ENCODE results near the gene PPP4R3A. TPM values are rescaled to one million over a fixed set of nuclear protein-coding genes. Genes with fewer than 3 reads are reported as not detected.

The PPP4R3A gene
- total and polyA plus RNA-seq, 12 donors: 28.1 to 69.2 (median 52.6) TPM

GRCh38 chr14:91473046-91473445 lies 37.1 kb downstream of the PPP4R3A start:
- TF ChIP-seq POLR2A (IDR thresholded peaks at IDR 0.05) (no peak), CTCF (IDR thresholded peaks at IDR 0.05) (no peak)
- H3K4me1 ChIP-seq (replicated peaks in 1 of 2): no peaks in the 10 kb centered on the region
- no peak overlapping the region for H3K27ac ChIP-seq
- intact Hi-C loops (cut with DNase I): no loop called here
- DNase-seq: no peak
- H3K27me3 ChIP-seq: no peaks in the 10 kb centered on the region
- peaks cover 0 to 82% of the 10 kb centered on the region in 2 donors for H3K36me3 ChIP-seq (replicated peaks in 1 of 2)
- no peaks in the 10 kb centered on the region for H3K9me3 ChIP-seq (replicated peaks in 1 of 3)
- no peak overlapping the region for H3K4me3 ChIP-seq
- 86 to 97% (median 94%) methylated on average over 2 of the region's 2 CpGs for WGBS, 4 donors

GRCh38 chr14:91470216-91470615 lies 39.9 kb downstream of the PPP4R3A start:
- Histone ChIP-seq H3K4me1 (replicated peaks in 1 of 2) (no peaks in the 10 kb centered on the region), H3K9me3 (replicated peaks in 1 of 3) (no peaks in the 10 kb centered on the region), H3K27me3 (no peaks in the 10 kb centered on the region), H3K4me3 (no peak overlapping the region), H3K36me3 (replicated peaks in 1 of 2) (peaks cover 0 to 75% of the 10 kb centered on the region in 2 donors), H3K27ac (no peak overlapping the region)
- no peak for DNase-seq
- intact Hi-C loops (cut with DNase I): no loop called here
- TF ChIP-seq POLR2A (IDR thresholded peaks at IDR 0.05) (no peak), CTCF (IDR thresholded peaks at IDR 0.05) (no peak)
- WGBS, 4 donors: 81 to 86% (median 84%) methylated on average over 2 of the region's 2 CpGs

- Histone ChIP-seq H3K27me3 (no peaks in the 10 kb centered on the region), H3K36me3 (replicated peaks in 1 of 2) (peaks cover 1 to 73% of the 10 kb centered on the region in 2 donors), H3K27ac (no peak overlapping the region), H3K4me1 (replicated peaks in 1 of 2) (no peaks in the 10 kb centered on the region), H3K9me3 (replicated peaks in 1 of 3) (no peaks in the 10 kb centered on the region), H3K4me3 (no peak overlapping the region)
- intact Hi-C loops (cut with DNase I): no loop called here
- TF ChIP-seq POLR2A (IDR thresholded peaks at IDR 0.05) (no peak), CTCF (IDR thresholded peaks at IDR 0.05) (no peak)
- DNase-seq: no peak
- WGBS, 4 donors: 56 to 67% (median 60%) methylated on average over 4 of the region's 4 CpGs
These were observed 43.9 kb downstream of the PPP4R3A start for GRCh38 chr14:91466192-91466591.

GRCh38 chr14:91464615-91465205 lies 45.4 kb downstream of the PPP4R3A start:
- H3K27ac ChIP-seq: no peak overlapping the region
- no peaks in the 10 kb centered on the region for H3K4me1 ChIP-seq (replicated peaks in 1 of 2)
- intact Hi-C loops (cut with DNase I): no loop called here
- H3K36me3 ChIP-seq (replicated peaks in 1 of 2): peaks cover 4 to 74% of the 10 kb centered on the region in 2 donors
- no peaks in the 10 kb centered on the region for H3K9me3 ChIP-seq (replicated peaks in 1 of 3)
- H3K27me3 ChIP-seq: no peaks in the 10 kb centered on the region
- no peak overlapping the region for H3K4me3 ChIP-seq
- WGBS, 4 donors: 67 to 83% (median 75%) methylated on average over 3 of the region's 3 CpGs
- no peak for TF ChIP-seq CTCF (IDR thresholded peaks at IDR 0.05)
- TF ChIP-seq POLR2A (IDR thresholded peaks at IDR 0.05): no peak
- DNase-seq: no peak

Measured in adrenal gland (tissue), 12 donors.